Measurements from ENCODE around the gene CUEDC1.

Gene CUEDC1

GRCh38 chr17:57909551-57909950 is 45.7 kb downstream of the CUEDC1 start:
- TF ChIP-seq CTCF (conservative IDR thresholded peaks at IDR 0.05; ENCODE audit: control insufficient read depth, insufficient read depth, low read depth, low read length), result no peak
- H3K4me3 ChIP-seq (ENCODE audit: control insufficient read depth, low read depth, low read length), result no peak overlapping the region
- DNase-seq (ENCODE audit: low read depth), result no peak

- no peak for DNase-seq (ENCODE audit: low read depth)
- no peak overlapping the region for H3K4me3 ChIP-seq (ENCODE audit: control insufficient read depth, low read depth, low read length)
- no peak for TF ChIP-seq CTCF (conservative IDR thresholded peaks at IDR 0.05; ENCODE audit: control insufficient read depth, insufficient read depth, low read depth, low read length)
Observed at GRCh38 chr17:57908278-57908677, 46.9 kb downstream of the CUEDC1 start.

GRCh38 chr17:57906910-57907309 is 48.3 kb downstream of the CUEDC1 start:
- no peak overlapping the region for H3K4me3 ChIP-seq (ENCODE audit: control insufficient read depth, low read depth, low read length)
- no peak for DNase-seq (ENCODE audit: low read depth)
- TF ChIP-seq CTCF (conservative IDR thresholded peaks at IDR 0.05; ENCODE audit: control insufficient read depth, insufficient read depth, low read depth, low read length), result no peak

GRCh38 chr17:57905875-57906455 is 49.2 kb downstream of the CUEDC1 start:
- TF ChIP-seq CTCF (conservative IDR thresholded peaks at IDR 0.05; ENCODE audit: control insufficient read depth, insufficient read depth, low read depth, low read length), result no peak
- no peak for DNase-seq (ENCODE audit: low read depth)

GRCh38 chr17:57903961-57904360 is 51.3 kb downstream of the CUEDC1 start:
- H3K4me3 ChIP-seq (ENCODE audit: control insufficient read depth, low read depth, low read length), result no peak overlapping the region
- TF ChIP-seq CTCF (conservative IDR thresholded peaks at IDR 0.05; ENCODE audit: control insufficient read depth, insufficient read depth, low read depth, low read length), result no peak
- no peak for DNase-seq (ENCODE audit: low read depth)

More at GRCh38 chr17:57905875-57906455, 49.2 kb downstream of the CUEDC1 start:
- H3K4me3 ChIP-seq (ENCODE audit: control insufficient read depth, low read depth, low read length), result no peak overlapping the region

- no peak overlapping the region for H3K4me3 ChIP-seq (ENCODE audit: control insufficient read depth, low read depth, low read length)
- peak; percentile 85 for DNase-seq (ENCODE audit: low read depth)
- TF ChIP-seq CTCF (conservative IDR thresholded peaks at IDR 0.05; ENCODE audit: control insufficient read depth, insufficient read depth, low read depth, low read length), result no peak
Observed at GRCh38 chr17:57902800-57903759, 52.1 kb downstream of the CUEDC1 start.

Data from fibroblast of mammary gland (primary cell).